ENCODE results near the gene EFEMP2.

The EFEMP2 gene

GRCh38 chr11:65866509-65867283, 5.9 kb downstream of the EFEMP2 start:
- no peak for DNase-seq (ENCODE audit: low read depth, low spot score)

DNA sequence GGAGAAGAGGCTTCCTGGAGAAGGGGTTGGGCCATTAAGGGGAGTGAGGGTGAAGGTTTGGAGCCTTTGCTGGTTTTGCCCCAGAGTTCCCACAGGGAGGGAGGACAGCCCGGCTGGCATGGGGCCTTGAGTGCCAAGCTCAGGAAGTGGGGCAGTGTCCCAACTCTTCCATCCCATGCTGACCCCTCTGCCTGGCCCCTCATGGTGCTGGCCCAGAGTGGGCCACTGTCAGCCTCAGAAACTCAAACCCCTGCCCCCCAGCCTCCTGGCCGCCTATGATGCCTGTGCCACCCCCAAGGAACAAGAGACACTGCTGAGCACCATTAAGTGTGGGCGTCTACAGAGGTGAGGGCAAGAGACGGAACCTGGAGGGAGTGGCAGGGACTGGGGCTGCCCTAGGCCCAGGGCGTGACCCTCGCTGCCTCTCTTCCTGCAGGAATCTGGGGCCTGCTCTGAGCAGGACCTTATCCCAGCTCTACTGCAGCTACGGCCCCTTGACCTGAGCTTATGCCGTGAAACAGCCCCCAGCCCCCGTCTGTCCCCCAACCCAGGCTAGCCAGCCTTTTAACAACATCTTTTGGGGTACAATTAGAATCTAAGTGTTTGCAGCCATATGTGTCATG, 6.9 kb downstream of the EFEMP2 start:
- DNase-seq (ENCODE audit: low read depth, low spot score) = no peak

GRCh38 chr11:65864706-65865471, 7.7 kb downstream of the EFEMP2 start:
- DNase-seq (ENCODE audit: low read depth, low spot score) = no peak

DNA sequence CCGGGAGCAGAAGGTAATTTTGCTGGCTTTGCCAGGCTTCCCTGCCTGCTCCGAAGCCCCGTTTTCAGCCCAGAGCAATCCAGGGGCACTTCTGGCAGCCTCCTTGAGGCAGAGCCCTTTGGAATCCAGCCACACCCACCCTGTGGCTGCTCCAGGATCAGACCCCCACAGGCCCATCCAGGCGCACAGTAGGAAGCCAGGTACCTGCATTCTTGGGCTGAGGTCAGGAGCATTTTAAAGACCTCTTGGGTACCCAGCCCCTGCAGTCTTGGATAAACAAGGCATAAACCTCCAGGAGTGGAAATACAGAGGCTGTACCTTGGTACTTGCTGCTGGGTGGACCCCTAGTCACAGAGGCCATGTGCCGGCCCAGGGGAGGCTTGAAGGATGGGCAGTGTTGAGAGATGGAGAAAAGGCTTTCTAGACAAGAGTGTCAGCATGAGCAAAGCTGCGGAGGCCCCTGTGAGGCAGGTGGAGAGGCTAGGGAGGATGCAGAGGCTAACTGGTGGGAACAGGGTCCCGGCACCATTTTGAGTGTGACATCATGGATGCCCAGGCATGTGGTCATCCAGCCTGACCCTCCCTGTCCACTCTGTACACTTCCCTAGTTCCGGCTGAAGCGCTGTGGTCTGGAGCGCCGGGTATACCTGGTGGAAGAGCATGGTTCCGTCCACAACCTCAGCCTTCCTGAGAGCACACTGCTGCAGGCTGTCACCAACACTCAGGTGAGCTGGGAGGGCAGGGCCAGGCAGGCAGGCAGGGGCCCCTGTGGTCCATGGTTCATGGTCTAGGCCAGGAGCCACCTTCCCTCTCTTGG, 8.5 kb downstream of the EFEMP2 start:
- DNase-seq (ENCODE audit: low read depth, low spot score) = no peak

- no peak for DNase-seq (ENCODE audit: low read depth, low spot score)
Measured at GRCh38 chr11:65862941-65863888, 9.4 kb downstream of the EFEMP2 start.

DNA sequence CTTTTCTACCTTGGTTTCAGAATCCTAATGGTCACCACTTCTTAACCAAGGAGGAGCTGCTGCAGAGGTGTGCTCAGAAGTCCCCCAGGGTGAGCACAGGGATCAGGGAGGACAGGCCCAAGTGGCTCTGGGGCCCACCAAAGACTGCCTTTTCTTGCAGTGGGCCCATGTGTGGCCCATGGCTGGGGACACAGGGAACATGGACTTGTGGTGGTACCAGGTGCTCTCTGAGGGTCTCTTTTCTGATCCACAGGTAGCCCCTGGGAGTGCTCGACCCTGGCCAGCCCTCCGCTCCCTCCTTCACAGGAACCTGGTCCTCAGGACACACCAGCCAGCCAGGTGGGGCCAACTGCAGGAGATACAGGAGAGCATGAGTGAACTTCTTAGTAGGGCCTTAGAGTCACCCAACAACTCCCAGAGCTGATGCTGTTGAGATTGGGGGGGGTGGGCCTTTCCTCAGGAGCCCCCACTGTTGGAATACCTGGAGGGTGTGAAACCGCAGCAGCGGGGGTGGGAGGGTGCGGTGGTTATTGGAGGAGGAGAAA, 10.3 kb downstream of the EFEMP2 start:
- no peak for DNase-seq (ENCODE audit: low read depth, low spot score)

DNA sequence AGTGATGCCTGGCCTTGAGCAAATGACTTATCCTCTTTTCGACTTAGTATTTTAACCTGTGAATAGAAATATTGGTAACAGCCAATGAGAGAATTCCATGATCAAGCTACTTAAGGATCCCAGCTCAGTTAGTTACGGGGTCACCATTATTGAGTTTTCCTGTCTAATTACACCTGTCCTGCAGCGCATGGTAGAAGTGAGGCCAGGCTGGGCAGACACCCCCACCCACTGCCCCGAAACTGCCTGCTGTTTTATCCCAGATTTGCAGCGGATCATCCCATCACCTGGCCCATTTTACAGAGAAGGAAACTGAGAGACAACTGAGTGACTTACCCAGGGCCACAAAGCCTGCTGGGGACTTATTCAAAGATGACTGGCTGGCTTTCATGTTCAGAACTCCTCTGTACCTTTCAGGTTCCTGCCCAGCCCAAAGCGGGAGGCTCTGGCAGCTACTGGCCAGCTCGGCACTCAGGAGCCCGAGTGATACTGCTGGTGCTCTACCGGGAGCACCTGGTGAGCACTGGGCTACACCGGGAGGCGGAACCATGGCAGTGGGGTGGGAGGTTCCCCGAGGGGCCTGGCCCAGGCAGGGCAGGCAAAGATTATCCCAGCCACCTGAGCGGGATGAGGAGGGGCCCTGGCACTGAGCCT, 10.9 kb downstream of the EFEMP2 start:
- DNase-seq (ENCODE audit: low read depth, low spot score) = no peak

DNA sequence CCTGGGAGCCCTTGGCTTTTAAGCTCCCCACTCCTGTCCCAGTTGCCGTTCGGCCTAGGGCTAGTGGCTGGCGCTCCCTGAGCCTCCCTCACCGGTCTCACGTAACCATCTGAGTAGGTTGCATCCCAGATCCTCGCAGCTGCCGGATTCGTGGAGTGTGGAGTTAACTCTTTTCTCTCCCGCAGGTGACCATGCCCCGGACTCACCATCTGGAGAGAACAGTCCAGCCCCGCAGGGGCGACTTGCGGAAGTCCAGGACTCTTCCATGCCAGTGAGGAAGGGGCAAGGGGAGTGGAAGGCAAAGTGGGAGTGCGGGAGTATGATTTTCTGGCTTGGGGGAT, 11.5 kb downstream of the EFEMP2 start:
- DNase-seq (ENCODE audit: low read depth, low spot score) = peak; percentile 30

DNA sequence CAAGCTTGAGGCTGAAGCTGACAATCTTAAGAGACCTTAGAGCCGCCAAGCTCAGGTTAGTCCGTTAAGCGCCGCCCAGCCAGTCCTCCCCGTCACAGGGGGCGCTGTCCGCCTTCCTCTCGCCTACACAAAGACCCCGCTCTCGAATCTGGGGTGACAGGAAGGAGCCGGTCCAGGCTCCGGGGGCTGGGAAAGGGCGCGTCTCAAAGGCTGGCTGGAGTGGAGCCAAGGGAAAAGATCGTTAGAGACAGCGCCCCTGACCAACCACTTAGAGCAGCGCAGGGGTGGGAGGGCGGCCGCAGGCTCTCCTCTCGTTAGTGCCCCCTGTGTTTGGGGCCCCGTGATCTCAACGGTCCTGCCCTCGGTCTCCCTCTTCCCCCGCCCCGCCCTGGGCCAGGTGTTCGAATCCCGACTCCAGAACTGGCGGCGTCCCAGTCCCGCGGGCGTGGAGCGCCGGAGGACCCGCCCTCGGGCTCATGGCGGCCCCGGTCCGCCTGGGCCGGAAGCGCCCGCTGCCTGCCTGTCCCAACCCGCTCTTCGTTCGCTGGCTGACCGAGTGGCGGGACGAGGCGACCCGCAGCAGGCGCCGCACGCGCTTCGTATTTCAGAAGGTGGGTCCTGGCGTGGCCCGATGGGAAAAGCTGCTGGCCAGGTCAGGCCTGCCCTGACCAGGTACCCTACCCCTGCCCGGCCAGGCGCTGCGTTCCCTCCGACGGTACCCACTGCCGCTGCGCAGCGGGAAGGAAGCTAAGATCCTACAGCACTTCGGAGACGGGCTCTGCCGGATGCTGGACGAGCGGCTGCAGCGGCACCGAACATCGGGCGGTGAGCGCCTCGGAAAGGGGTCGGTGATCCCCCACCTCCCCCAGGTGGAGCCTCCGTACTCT, 12.1 kb downstream of the EFEMP2 start, which contains the start of gene MUS81:
MUS81 (plus strand) TSS at position 156 of the 887 bp plus-strand sequence; CDS start at position 477, 321 bp downstream.
- peak; percentile 99 for DNase-seq (ENCODE audit: low read depth, low spot score)

DNA sequence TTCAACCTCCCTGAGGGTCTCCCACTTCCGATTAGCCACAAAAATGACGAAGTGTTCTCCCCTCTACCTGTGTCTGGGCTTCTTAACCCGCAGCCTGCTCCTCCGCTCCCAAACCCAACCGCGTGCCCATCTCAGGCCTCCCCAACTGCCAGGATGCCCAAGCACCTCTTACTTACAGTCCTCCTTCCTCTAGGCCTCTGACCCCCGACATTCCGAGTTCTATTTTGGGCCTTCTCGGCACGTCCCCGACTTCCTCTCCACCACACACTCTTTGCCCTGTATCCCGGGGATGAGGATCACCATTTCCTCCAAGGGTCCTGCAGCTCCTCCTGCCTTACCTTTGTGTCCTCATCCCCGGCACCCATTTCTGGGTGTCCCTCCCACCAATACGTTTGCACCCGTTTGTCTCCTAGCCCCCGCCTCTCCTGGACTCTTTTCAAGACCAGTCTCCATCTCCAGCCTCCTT, 12.8 kb downstream of the EFEMP2 start:
- no peak for DNase-seq (ENCODE audit: low read depth, low spot score)

DNA sequence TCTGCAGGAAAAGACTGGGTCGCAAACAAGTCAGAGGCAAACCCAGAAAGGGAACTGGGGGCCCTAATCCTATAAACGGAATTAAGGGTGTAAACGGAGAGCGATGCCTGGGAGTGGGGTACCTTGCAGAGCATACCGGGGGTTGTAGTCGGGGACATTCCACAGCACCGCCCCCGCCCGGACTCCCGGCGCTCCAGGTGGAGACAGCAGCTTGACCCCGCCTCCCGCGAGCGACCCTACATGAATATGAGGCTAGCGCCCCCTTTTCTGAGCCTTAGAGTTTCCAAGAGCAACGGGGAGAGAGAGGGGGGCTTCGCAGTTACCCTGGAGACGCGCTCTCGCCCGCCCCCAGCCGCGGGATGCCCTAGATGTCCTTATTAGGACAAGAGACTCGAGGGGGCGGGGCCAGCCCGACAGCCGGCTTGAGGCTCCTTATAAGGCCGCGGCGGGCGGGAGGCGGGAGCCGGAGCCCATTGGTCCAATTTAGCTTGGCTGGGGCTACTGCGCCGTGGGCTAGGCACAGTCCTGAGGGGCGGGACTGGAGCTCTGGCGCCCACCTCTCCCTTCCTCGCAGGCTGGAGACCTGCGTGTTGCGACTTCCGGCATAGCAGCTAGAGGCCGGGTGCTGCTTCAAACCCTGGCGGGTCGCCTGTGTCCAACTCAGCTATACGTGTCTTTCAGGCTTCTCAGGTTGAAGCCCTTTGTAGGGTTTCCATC, 13.3 kb downstream of the EFEMP2 start:
- DNase-seq (ENCODE audit: low read depth, low spot score) = peak; percentile 100

DNA sequence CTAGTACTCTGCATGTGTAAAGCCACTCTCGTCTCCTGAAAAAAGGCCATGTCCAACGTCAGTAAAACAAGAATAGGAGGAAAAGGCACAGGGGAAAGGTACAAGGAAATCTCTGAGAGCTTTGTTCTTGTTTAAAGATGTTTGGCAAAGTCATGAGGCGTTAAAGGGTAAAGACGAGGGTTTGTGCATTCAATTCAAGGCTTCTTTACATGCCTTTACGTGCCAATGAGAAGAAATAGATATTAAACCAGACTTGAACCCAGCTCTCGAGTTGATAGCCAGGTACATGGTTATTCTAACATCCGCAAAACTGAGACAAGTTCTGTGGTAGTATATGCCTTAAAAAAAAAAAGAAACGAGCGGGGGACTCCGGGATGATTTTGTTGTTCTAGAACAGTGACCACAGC, 13.9 kb downstream of the EFEMP2 start:
- DNase-seq (ENCODE audit: low read depth, low spot score) = peak; percentile 43

GRCh38 chr11:65857853-65858680, 14.5 kb downstream of the EFEMP2 start, which contains the start of gene CFL1:
Gene CFL1 (minus strand): TSS chr11:65858180. CDS start chr11:65858099, 81 bp downstream.
- DNase-seq (ENCODE audit: low read depth, low spot score) = peak; percentile 100

DNA sequence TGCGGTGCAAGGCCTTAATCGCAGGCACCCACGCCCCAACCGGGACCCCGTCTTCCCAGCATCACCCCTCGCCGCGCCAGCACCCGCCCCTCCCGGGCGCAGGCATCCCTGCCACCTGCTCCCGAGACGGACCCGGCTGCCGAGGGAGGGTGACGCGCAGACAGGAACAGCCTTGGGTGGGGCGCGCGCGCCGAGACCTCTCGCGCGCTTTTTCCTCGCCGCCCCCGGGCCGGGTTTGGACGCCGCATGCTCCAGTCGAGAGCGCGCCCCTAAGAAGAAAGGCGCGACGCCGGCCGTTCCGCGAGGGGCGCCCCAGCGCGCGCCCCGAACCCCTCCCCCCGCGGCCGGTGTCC, 15.1 kb downstream of the EFEMP2 start:
- no peak for DNase-seq (ENCODE audit: low read depth, low spot score)

DNA sequence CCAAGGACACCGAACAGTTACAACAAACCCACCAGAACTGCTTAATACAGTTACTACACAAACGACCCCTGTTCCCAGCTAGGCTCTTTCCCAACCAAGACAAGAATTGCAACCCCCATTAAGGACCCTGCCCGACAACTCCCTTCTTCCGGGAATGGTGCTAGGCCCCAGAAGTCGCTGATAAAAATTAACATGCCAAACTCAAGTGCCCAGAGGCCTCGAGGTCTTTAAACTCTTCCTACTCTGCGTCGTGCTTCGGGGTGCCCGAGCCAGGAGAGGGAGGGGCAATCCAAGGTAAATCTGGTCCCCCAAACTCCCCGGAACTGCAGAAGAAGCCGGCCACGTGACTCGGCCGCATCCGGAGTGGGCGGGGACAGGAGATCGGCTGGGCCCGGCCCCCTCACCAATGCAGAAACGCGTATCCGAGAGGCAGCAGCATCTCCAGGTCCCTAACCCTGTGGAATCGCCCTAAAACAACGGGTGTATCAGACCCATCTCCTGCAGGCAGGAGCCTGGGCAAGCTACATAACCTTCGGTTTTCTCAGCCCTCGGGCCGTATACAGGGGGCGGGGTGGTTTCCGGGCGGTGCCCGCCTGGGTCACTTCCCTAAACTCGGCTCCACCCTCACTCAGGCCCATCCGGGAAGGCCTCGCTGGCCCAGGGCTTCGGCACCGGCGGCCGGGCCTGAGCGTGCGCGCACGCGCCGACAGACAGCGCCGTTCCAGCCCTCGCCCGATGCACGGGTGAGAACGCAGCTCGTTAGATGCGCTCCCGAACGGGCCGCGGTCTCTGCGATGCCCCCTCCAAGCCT, 15.7 kb downstream of the EFEMP2 start:
- peak; percentile 83 for DNase-seq (ENCODE audit: low read depth, low spot score)

GRCh38 chr11:65855927-65856363, 16.7 kb downstream of the EFEMP2 start:
- peak; percentile 1 for DNase-seq (ENCODE audit: low read depth, low spot score)
